HepG2 (cell line): Measurements from ENCODE around the gene UGCG. TPM values are rescaled to one million over a fixed set of nuclear protein-coding genes. Genes with fewer than 3 reads are reported as not detected.
A peak's percentile ranks its signal among the peaks of the same experiment; 100 is the strongest.

Experiments
- AKNA ChIP-seq: sonication (generic); formaldehyde crosslinking; IDR thresholded peaks from 2 replicates; pipeline ENCODE4 v1.4.0; 2020; ENCODE audit warnings: missing genetic modification reagents, borderline replicate concordance
- EP300 ChIP-seq, 3 experiments: sonication (generic) in 1 of 3; formaldehyde crosslinking in 1 of 3; IDR thresholded peaks; 2 replicates each; pipeline versions ENCODE4 v1.5.1 to v1.6.1; 2011 to 2020; ENCODE audit warnings: low read depth in 2 of 3, low read length in 2 of 3, borderline replicate concordance in 1 of 3, improper control_type of control experiment in 1 of 3, mild to moderate bottlenecking in 1 of 3, missing genetic modification reagents in 1 of 3, moderate library complexity in 1 of 3
- IKZF5 ChIP-seq: IDR thresholded peaks from 2 replicates; pipeline ENCODE4 v1.6.1; 2018; ENCODE audit warnings: missing genetic modification reagents, mild to moderate bottlenecking, missing compliant biosample characterization
- MNT ChIP-seq: fragments of 450-650 bp; IDR thresholded peaks from 2 replicates; pipeline ENCODE4 v1.6.1; 2016
- MZF1 ChIP-seq: sonication (generic); formaldehyde crosslinking; IDR thresholded peaks from 2 replicates; pipeline ENCODE4 v1.8.1; 2023; ENCODE audit warnings: mild to moderate bottlenecking, missing genetic modification reagents, borderline replicate concordance
- PRDM15 ChIP-seq: sonication (generic); formaldehyde crosslinking; IDR thresholded peaks from 2 replicates; pipeline ENCODE4 v1.4.0; 2020; ENCODE audit warnings: missing genetic modification reagents
- RORA ChIP-seq: sonication (generic); formaldehyde crosslinking; IDR thresholded peaks from 2 replicates; pipeline ENCODE4 v1.5.0; 2020; ENCODE audit warnings: mild to moderate bottlenecking, missing genetic modification reagents, moderate library complexity
- SAFB2 ChIP-seq: sonication (generic); formaldehyde crosslinking; IDR thresholded peaks from 2 replicates; pipeline ENCODE4 v1.5.1; 2020; ENCODE audit warnings: missing genetic modification reagents, low read depth, mild to moderate bottlenecking, borderline replicate concordance
- SALL1 ChIP-seq: sonication (generic); formaldehyde crosslinking; IDR thresholded peaks from 2 replicates; pipeline ENCODE4 v1.8.0; 2022; ENCODE audit warnings: mild to moderate bottlenecking, missing genetic modification reagents
- ZBTB44 ChIP-seq: sonication (generic); formaldehyde crosslinking; IDR thresholded peaks from 2 replicates; pipeline ENCODE4 v1.4.0; 2020; ENCODE audit warnings: missing genetic modification reagents
- ZFP90 ChIP-seq: sonication (generic); formaldehyde crosslinking; IDR thresholded peaks from 2 replicates; pipeline ENCODE4 v1.8.0; 2022; ENCODE audit warnings: missing genetic modification reagents, mild to moderate bottlenecking, inconsistent platforms, borderline replicate concordance
- ZNF549 ChIP-seq: sonication (generic); formaldehyde crosslinking; IDR thresholded peaks from 2 replicates; pipeline ENCODE4 v1.5.0; 2020; ENCODE audit warnings: missing genetic modification reagents
- polyA plus RNA-seq, 8 experiments: library from polyadenylated mRNA; depleted of rRNA in 3 of 8; stranded (reverse) in 7 of 8; unstranded in 1 of 8; fragments of >200 nt; fragmentation: Illumina TruSeq in 4 of 8; extraction: Trizol in 4 of 8; gene quantifications; 2 replicates each; pipeline versions ENCODE4 v1.2.1 to v1.2.3, GENCODE V29; 2011 to 2016; ENCODE audit warnings: low read depth in 4 of 8, missing spikeins in 1 of 8, mixed read lengths in 1 of 8; ENCODE audit not compliant: insufficient read depth in 1 of 8
- total RNA-seq, 5 experiments: library from RNA; depleted of rRNA; stranded (reverse); fragments of >200 nt; fragmentation: Illumina TruSeq; extraction: Trizol; gene quantifications; 2 replicates each; pipeline ENCODE4 v1.2.3, GENCODE V29; 2016; ENCODE audit warnings: low read depth in 1 of 5

Gene UGCG
- total and polyA plus RNA-seq, 2 of the 13 experiments (the other 11 are each of a cell fraction or from before 2014, with no cell fraction given), result 10.5 to 13.9 TPM

GRCh38 chr9:111895996-111896941, at the start of gene UGCG (continued):
- TF ChIP-seq ZBTB44, result no peak
- TF ChIP-seq AKNA (CRISPR knock-in tag), result no peak
- 0 out of 4 replicates have a peak, but pooled peaks of 1 of the 2 experiments have one; percentile 11 for TF ChIP-seq EP300 (IDR thresholded peaks at IDR 0.05; ENCODE audit: low read depth in 2 of 2, low read length in 2 of 2)
- TF ChIP-seq EP300 (CRISPR knock-in tag; IDR thresholded peaks at IDR 0.05; ENCODE audit: borderline replicate concordance), result 0 out of 2 replicates have a peak, but pooled peaks have one; percentile 8
- TF ChIP-seq MZF1 (CRISPR knock-in tag), result no peak
- TF ChIP-seq SAFB2 (CRISPR knock-in tag), result peak; percentile 77; the same call in 1 of the 2 replicates
- TF ChIP-seq SALL1 (CRISPR knock-in tag), result peak; percentile 79
- no peak for TF ChIP-seq ZNF549
- no peak for TF ChIP-seq PRDM15
- peak; percentile 74 for TF ChIP-seq ZFP90
- peak; percentile 59; the same call in 1 of the 2 replicates for TF ChIP-seq IKZF5
- TF ChIP-seq MNT, result no peak
- no peak for TF ChIP-seq RORA
